Stimulated activated CD4-positive, alpha-beta T cell treated with anti-CD3 and anti-CD28 coated beads, Interleukin-2, amount 100 ng/mL, for 48 hours (primary cell): ENCODE data around the gene KLHL35.
"Not testable (repeated sequence)": the region's sequence is repeated elsewhere in the genome, so short reads cannot be mapped to it uniquely, and the experiment has no call there.

Experiments used
- DNase-seq, 2 donors: peaks; one replicate each; pipeline ENCODE4 v3.0.0-alpha.2; 2020

The KLHL35 gene

DNA sequence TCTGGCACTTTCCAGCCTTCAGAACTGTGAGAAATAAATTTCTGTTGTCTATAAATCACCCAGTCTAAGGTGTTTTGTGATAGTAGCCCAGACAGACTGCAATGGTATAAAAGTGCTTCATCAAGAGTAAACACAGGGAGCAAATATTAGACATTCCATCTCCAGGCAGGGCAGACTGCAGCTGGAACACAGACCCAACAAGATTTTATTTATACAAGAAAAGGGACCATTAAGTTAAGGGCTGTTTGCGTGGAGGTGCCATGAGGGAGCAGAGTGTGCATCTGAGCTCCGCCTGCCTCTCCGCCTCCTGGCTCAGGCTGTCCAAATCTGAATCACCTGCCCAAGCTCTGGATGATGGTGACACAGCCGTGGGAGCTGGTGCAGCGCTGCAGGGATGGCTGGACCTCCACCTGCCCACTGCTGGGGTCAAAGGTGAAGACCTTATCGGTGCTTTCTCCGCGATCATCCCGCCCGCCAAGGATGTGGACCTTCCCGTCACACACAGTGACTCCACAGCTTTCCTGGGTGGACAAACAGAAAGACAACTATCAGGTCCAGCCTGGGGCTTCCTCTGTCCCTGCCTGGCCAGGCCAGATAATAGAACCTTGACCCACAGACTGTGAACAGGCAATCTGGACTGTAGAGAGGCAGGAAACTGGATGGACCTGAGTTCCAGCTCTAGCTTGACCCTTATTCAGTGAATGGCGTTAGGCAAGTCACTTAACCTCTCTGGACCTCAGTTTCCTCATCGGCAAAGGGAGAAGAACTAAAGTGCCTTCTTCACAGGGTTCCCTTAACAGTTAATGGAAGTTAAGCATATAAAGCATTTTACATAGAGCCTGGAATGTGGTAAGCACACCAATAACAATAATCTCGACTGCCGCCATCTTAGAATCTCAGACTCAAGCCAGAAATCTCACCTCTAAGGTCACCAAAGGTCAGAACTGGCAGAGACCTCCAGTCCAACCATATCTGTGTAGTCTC lies 10.5 kb downstream of the KLHL35 start:
- DNase-seq = no peak

DNA sequence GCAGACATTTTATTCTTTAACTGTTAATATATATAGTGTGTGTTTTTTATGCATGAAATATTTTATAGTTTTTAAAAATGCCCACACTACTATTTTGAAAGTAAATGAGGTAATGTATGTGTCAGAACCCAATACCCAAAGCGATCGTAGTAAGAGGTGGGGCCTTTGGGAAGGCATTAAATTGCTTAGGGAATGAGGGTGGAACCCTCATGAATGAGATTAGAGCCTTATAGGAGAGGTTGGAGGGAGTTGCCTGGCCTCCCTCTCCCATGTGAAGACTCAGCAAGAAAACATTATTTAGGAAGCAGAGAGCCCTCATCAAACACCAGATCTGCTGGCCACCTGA lies 11.1 kb downstream of the KLHL35 start:
- no peak for DNase-seq

GRCh38 chr11:75421035-75421602 lies 11.9 kb downstream of the KLHL35 start:
- DNase-seq = no peak

- DNase-seq = no peak
Measured at GRCh38 chr11:75420224-75421034, 12.6 kb downstream of the KLHL35 start.

DNA sequence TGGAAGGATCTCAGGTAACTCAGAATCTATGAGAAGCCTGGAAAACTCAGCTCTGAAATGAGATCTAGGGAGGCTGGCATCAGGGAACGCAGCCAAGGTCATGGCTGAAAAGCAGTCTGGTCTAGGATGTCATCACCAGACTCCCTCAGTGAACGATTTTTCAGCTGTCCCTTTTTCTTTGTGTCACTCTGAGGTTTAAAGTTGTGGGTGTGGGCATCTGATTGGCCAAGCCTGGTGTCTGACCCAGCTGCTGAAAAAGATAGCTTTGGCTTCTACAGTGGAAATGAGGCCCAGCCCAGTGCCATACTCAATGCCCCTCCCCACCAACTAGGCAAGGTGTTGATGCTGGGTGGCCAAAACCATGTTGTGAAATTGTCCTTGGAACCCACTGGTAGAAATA lies 19.1 kb downstream of the KLHL35 start:
- no peak for DNase-seq

- not testable (repeated sequence) for DNase-seq
Measured at GRCh38 chr11:75413146-75413545, 19.9 kb downstream of the KLHL35 start.

DNA sequence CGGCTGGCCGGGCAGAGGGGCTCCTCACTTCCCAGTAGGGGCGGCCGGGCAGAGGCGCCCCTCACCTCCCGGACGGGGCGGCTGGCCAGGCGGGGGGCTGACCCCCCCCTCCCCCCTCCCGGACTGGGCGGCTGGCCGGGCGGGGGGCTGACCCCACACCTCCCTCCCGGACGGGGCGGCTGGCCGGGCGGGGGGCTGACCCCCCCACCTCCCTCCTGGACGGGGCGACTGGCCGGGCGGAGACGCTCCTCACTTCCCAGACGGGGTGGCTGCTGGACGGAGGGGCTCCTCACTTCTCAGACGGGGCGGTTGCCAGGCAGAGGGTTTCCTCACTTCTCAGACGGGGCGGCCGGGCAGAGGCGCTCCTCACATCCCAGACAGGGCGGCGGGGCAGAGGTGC lies 23.0 kb downstream of the KLHL35 start:
- DNase-seq = not testable (repeated sequence)

DNA sequence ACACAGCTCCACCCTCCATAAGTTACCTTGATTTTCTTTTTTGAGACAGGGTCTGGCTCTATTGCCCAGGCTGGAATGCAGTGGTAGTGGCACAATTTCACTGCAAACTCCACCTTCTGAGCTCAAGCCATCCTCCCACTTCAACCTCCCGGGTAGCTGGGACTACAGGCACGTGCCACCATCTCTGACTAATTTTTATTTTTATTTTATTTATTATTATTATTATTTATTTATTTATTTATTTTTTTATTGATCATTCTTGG lies 24.1 kb downstream of the KLHL35 start:
- DNase-seq = no peak

DNA sequence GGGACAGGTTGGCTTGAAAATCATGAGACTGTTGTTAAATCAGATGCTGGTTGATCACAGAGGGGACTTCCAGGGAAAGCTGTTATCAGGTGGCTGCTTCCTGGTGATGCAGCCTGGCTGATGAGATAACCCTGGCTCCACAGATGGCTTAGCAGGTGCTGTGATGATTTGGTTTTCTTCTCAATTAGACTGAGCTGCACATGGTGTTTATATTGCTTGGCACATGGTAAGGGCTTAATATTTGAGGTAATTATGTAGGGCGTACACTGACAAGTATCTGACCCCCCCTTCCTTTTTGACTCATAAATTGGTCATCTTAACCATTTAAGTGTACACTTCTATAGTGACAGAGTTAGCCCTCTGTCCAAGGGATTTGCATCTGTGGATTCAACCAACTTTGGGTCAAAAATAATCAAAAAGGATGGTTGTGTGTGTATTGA lies 26.6 kb downstream of the KLHL35 start:
- no peak for DNase-seq

DNA sequence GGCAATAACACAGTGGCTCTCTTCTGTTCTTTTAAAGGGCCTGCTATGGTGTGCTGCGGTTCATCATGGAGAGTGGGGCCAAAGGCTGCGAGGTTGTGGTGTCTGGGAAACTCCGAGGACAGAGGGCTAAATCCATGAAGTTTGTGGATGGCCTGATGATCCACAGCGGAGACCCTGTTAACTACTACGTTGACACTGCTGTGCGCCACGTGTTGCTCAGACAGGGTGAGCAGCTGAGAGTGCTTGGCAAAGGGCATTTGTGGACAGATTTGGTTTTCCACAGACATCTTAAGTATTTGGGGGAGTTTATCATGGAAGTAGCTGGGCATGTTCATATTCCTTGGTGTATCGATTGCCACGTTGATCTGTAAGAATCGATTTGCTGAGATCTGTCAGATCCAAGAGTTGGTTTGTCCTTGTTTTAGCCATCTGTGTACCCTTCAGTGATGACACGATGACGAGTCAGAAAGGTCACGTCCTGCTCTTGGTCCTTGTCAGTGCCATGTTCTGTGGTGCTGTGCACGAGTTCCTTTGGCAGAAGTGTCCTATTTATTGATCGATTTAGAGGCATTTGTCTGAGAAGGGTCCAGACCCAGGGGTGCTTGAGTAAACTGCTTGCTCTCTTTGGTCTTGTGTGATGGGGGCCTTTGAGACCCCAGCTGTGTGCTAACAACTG lies 28.9 kb downstream of the KLHL35 start:
- no peak for DNase-seq

- DNase-seq = no peak
Measured at GRCh38 chr11:75403037-75403436, 30.0 kb downstream of the KLHL35 start.

GRCh38 chr11:75402002-75402773 lies 30.8 kb downstream of the KLHL35 start:
- DNase-seq = no peak

DNA sequence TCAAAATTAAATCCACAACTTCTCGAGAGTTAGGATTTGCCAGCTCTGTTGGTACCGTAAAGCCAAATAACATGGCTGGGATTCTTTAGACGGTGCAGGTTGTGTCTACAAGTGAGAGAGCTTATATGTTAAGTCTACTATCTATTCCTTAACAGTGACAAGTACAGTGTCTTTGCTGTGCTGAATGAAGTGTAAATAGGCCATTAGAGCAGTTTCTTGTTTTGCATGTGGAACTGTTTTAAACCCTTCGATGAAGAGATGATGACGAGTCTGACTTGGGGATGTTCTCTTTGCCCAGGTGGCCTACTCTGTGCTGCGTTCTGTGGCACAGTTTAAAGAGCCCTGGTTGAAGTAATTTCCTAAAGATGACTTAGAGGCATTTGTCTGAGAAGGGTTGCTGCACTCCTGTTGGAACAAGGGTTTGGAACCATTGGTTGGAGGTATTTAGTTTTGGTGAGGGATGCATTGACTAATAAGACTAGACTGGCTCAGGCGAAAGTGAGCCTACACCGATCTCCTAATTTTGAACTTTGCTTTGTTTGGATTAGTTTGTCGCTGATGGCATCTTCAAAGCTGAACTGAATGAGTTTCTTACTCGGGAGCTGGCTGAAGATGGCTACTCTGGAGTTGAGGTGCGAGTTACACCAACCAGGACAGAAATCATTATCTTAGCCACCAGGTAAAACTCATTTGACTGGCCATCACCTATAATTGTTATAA lies 32.7 kb downstream of the KLHL35 start:
- no peak for DNase-seq

- peak; percentile 83 for DNase-seq
Measured at GRCh38 chr11:75399344-75400145, 33.5 kb downstream of the KLHL35 start, which contains the start of gene RPS3. Gene RPS3 (plus strand): TSS chr11:75399518. CDS start chr11:75399548, 30 bp downstream.

DNA sequence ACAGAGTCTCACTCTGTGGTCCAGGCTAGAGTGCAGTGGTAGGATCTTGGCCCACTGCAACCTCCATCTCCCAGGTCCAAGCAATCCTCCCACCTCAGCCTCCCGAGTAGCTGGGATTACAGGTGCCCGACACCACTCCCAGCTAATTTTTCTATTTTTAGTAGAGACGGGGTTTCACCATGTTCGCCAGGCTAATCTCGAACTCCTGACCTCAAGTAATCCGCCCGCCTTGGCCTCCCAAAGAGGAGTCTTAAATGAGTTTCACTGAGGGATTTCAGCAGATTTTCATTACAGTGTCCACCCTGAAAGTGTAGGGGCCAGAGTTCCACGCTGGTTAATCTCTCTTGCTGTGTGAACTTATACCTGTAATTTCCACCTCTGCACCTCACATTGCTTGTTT lies 34.1 kb downstream of the KLHL35 start:
- DNase-seq = no peak

DNA sequence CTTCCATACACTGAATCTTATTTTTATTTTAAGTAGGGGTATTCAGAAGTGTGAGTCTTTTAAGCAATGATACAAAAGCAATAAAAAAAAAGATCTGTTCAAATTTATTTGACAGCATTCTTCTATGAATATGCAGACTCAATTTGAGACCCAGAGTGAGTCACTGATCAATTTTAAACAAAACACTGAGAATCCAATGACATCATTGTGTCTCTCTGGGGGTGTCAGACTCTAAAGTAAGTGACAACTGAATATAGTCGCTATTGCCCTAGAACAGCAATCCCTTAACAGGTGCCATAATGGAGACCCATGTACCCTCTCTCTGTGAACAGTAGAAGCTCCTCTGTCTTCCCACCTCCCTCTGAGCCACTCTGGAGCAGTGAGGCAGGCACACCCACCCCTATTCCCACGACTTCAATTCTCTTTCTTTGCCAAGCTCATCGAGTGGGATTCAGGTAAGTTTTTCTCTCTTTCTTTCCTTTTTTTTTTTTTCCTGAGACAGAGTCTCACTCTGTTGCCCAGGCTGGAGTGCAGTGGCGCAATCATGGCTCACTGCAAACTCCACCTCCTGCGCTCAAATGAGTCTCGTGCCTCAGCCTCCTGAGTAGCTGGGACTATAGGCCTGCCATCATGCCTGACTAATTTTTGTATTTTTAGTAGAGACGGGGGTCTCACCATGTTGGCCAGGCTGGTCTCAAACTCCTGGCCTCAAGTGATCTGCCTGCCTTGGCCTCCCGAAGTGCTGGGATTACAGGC lies 38.7 kb downstream of the KLHL35 start:
- DNase-seq = no peak

GRCh38 chr11:75389925-75390324 lies 43.1 kb downstream of the KLHL35 start:
- DNase-seq = no peak

GRCh38 chr11:75389276-75389605 lies 43.8 kb downstream of the KLHL35 start:
- DNase-seq = no peak

DNA sequence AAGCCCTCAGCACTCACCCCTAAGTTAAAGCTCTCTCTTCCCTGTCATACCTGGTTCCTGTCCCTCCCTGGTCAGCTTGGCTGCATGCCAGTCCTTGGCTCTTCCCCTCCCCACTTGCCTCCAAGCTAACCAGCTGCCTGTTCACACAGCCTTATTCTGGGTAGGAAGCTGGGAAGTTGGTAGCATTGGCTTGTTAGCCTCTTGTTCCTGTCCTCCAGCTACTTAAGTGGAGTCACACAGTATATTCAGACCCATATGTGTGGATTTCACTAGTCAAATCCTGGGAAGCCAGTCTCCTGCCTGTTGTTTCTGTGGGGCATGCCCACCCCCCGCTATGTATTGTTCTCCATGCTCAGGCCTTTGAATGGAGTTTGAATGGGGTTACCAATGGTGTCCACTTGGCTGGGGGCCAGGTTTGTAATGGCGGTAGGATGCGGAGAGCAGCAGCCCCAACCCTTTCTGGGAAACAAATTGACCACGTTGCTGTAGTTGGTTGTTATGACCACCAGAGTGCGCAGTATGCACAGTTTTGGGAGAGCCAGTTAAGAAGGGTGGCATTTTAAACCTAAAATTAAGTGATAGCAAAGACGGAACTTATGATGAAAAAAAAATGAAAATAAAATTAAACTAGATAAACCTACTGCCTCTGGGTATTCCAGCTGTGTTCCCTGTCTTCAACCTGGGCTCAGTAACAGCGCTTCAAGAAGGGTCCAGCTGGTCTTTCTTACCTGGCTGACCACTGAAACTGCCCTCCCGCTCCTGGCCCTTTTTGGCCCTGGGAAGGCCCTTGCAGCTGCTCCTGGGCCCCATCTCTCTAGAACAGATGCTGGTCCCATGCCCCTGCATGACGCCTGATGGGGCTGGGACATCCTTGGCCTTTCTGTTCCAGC lies 44.4 kb downstream of the KLHL35 start:
- DNase-seq = peak; percentile 59
